MCF 10A (cell line): ENCODE results near the gene GAA. TPM values are rescaled to one million over a fixed set of nuclear protein-coding genes. Genes with fewer than 3 reads are reported as not detected.
"Not testable (repeated sequence)": the region's sequence is repeated elsewhere in the genome, so short reads cannot be mapped to it uniquely, and the experiment has no call there.

ENCODE experiments used
- BruUV-seq: library from RNA; stranded (reverse); fragments of 400-500 nt; replicated peaks from 2 replicates; lab custom pipeline; 2021; lab: Mats Ljungman, UMichigan
- CTCF ChIA-PET: fragments of 300-600 bp; sonication (Branson Sonifier 250); formaldehyde crosslinking; extraction: SDS; loops from one replicate; lab custom pipeline; 2021; ENCODE audit warnings: antibody characterized with exemption, inconsistent platforms; lab: Yijun Ruan, JAX
- POLR2A ChIA-PET: fragments of 300-600, 350-650 bp; sonication (Branson Sonifier 250); formaldehyde crosslinking; extraction: SDS; loops from one replicate; lab custom pipeline; 2020; ENCODE audit warnings: antibody characterized with exemption, inconsistent platforms; lab: Yijun Ruan, JAX
- DNase-seq: peaks from one replicate; pipeline ENCODE4 v3.0.0-alpha.2; 2018; ENCODE audit not compliant: unreplicated experiment
- H3K27ac Mint-ChIP-seq: one replicate; pipeline ENCODE4 v1.8.0; 2022; ENCODE audit warnings: mild to moderate bottlenecking, low read depth, mixed read lengths; ENCODE audit not compliant: unreplicated experiment
- H3K27me3 Mint-ChIP-seq: one replicate; pipeline ENCODE4 v1.8.0; 2022; ENCODE audit warnings: mixed read lengths; ENCODE audit not compliant: insufficient read depth, unreplicated experiment
- H3K36me3 Mint-ChIP-seq: one replicate; pipeline ENCODE4 v1.8.0; 2022; ENCODE audit warnings: mild to moderate bottlenecking, moderate library complexity, mixed read lengths; ENCODE audit not compliant: insufficient read depth, unreplicated experiment
- H3K4me1 Mint-ChIP-seq: one replicate; pipeline ENCODE4 v1.8.0; 2022; ENCODE audit warnings: mixed read lengths; ENCODE audit not compliant: insufficient read depth, unreplicated experiment
- H3K4me3 Mint-ChIP-seq: one replicate; pipeline ENCODE4 v1.8.0; 2022; ENCODE audit warnings: mild to moderate bottlenecking, moderate library complexity, mixed read lengths; ENCODE audit not compliant: unreplicated experiment
- H3K9me3 Mint-ChIP-seq: one replicate; pipeline ENCODE4 v1.8.0; 2022; ENCODE audit warnings: mixed read lengths; ENCODE audit not compliant: unreplicated experiment
- intact Hi-C: fragments of 100-400 bp; cut with micrococcal nuclease; formaldehyde crosslinking; loops from 2 replicates; pipeline ENCODE4 v1.14.1; 2022
- total RNA-seq: library from RNA; stranded (reverse); gene quantifications from 2 replicates; pipeline ENCODE4 v1.2.3, GENCODE V29; 2022
- TF ChIP-seq, protein P1 (sequence below): fragments of 200-600 bp; IDR thresholded peaks from one replicate; pipeline ENCODE4 v1.8.0; 2022; ENCODE audit warnings: antibody characterized with exemption, mild to moderate bottlenecking; ENCODE audit not compliant: unreplicated experiment

The GAA gene
- total RNA-seq, 1 experiment from 2014 or later = 26.0 TPM

GRCh38 chr17:80087346-80088265, 13.8 kb upstream of the GAA start:
- no peaks in the 10 kb centered on the region for H3K9me3 Mint-ChIP-seq
- no peak for DNase-seq
- H3K4me1 Mint-ChIP-seq = no peaks in the 10 kb centered on the region
- intact Hi-C loops = no loop called here
- H3K27ac Mint-ChIP-seq = no peak overlapping the region
- peaks cover 26% of the 10 kb centered on the region for H3K27me3 Mint-ChIP-seq
- TF ChIP-seq, protein P1, sequence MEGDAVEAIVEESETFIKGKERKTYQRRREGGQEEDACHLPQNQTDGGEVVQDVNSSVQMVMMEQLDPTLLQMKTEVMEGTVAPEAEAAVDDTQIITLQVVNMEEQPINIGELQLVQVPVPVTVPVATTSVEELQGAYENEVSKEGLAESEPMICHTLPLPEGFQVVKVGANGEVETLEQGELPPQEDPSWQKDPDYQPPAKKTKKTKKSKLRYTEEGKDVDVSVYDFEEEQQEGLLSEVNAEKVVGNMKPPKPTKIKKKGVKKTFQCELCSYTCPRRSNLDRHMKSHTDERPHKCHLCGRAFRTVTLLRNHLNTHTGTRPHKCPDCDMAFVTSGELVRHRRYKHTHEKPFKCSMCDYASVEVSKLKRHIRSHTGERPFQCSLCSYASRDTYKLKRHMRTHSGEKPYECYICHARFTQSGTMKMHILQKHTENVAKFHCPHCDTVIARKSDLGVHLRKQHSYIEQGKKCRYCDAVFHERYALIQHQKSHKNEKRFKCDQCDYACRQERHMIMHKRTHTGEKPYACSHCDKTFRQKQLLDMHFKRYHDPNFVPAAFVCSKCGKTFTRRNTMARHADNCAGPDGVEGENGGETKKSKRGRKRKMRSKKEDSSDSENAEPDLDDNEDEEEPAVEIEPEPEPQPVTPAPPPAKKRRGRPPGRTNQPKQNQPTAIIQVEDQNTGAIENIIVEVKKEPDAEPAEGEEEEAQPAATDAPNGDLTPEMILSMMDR = no peak
- ChIA-PET CTCF (interaction anchor here (0.6 to 1.2 kb wide), 5 partner anchors 14 to 969 kb away, joined by 3 to 5 read pairs (median 3); partner anchors contain the start of gene GAA), POLR2A (interaction anchor here (1.4 to 1.6 kb wide), 2 partner anchors 14 kb away, joined by 3 read pairs; partner anchors contain the start of gene GAA)
- no TSS peak for BruUV-seq
- H3K36me3 Mint-ChIP-seq = no peaks in the 10 kb centered on the region
- no peak overlapping the region for H3K4me3 Mint-ChIP-seq

DNA sequence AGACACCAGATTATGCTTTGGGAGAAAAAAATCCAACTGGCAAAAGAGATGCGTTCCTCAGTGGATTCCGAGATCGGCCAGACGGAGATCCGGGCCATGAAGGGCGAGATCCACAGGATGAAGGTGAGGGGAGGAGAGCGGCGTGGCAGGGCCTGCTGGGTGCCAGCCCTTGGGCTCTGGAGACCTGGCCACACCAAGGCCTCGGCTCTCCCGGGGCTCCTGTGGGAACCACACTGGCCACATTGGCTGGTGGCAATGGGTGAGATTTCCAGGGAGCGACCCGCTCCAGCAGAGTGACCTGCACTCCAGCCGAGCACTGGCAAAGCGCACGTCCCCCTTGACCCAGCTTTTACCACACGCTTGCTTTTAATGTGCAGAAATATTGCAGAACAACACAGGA, 11.6 kb upstream of the GAA start:
- CTCF ChIA-PET = interaction anchor here (1.5 kb wide), 1 partner anchor 11 kb away, joined by 7 read pairs; the partner anchor contains the start of gene GAA
- no peaks in the 10 kb centered on the region for H3K9me3 Mint-ChIP-seq
- DNase-seq = no peak
- POLR2A ChIA-PET = no interaction called here
- H3K4me3 Mint-ChIP-seq = no peak overlapping the region
- peaks cover 5% of the 10 kb centered on the region for H3K36me3 Mint-ChIP-seq
- no peaks in the 10 kb centered on the region for H3K4me1 Mint-ChIP-seq
- TF ChIP-seq, protein P1 = no peak
- H3K27me3 Mint-ChIP-seq = peaks cover 26% of the 10 kb centered on the region
- H3K27ac Mint-ChIP-seq = no peak overlapping the region
- BruUV-seq = no TSS peak
- intact Hi-C loops = no loop called here

DNA sequence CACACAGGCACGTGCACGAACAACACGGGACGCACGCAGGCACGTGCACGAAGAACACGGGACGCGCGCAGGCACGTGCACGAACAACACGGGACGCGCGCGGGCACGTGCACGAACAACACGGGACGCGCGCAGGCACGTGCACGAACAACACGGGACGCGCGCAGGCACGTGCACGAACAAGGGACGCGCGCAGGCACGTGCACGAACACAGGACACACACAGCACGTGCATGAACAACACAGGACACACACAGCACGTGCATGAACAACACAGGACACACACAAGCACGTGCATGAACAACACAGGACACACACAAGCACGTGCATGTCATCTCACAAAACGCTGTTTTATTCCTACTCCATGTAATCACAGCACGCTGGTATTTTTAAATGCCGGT, 11.2 kb upstream of the GAA start:
- CTCF ChIA-PET = interaction anchor here (1.0 kb wide), 1 partner anchor 11 kb away, joined by 3 read pairs; the partner anchor contains the start of gene GAA
- POLR2A ChIA-PET, H3K9me3 Mint-ChIP-seq, intact Hi-C loops, H3K27ac Mint-ChIP-seq, DNase-seq, H3K36me3 Mint-ChIP-seq, H3K4me1 Mint-ChIP-seq, BruUV-seq, H3K4me3 Mint-ChIP-seq: not testable (repeated sequence)
- H3K27me3 Mint-ChIP-seq = peaks cover 26% of the 10 kb centered on the region

DNA sequence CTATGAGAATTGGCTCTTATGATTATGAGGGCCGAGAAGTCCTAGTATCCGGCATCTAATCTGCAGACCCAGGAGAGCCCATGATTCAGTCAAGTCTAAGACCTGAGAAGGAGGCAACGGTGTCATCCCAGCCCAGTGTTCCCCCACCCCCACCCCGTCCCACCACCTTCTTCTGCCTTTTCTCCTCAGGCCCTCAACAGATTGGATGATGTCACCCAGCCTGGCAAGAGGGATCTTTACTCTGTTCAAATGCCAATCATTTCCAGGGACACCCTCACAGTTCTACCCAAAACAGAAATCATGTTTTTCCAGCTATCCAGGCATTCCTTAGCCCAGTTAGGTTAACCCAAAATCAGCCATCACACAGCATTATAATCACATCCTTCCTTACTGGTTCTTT, 10.0 kb upstream of the GAA start:
- peaks cover 6% of the 10 kb centered on the region for H3K36me3 Mint-ChIP-seq
- intact Hi-C loops = no loop called here
- no peaks in the 10 kb centered on the region for H3K9me3 Mint-ChIP-seq
- TF ChIP-seq, protein P1 = no peak
- DNase-seq = no peak
- no TSS peak for BruUV-seq
- CTCF ChIA-PET = interaction anchor here (0.7 to 1.3 kb wide), 3 partner anchors 8 to 781 kb away, joined by 3 to 7 read pairs (median 3); partner anchors contain the start of gene GAA
- peaks cover 17% of the 10 kb centered on the region for H3K27me3 Mint-ChIP-seq
- H3K4me1 Mint-ChIP-seq = no peaks in the 10 kb centered on the region
- H3K27ac Mint-ChIP-seq = no peak overlapping the region
- POLR2A ChIA-PET = interaction anchor here (1.5 kb wide), 1 partner anchor 10 kb away, joined by 7 read pairs; the partner anchor contains the start of gene GAA
- H3K4me3 Mint-ChIP-seq = no peak overlapping the region
